HG02981 (cell line): Measurements from ENCODE around the gene LOXL1.
"Not testable (repeated sequence)": the region's sequence is repeated elsewhere in the genome, so short reads cannot be mapped to it uniquely, and the experiment has no call there.

Source experiments
- ATAC-seq: cut with Tn5 transposase; IDR thresholded peaks from one replicate; pipeline ENCODE4 v1.9.1; 2021; ENCODE audit warnings: mild to moderate bottlenecking, moderate library complexity; ENCODE audit not compliant: unreplicated experiment

The LOXL1 gene

DNA sequence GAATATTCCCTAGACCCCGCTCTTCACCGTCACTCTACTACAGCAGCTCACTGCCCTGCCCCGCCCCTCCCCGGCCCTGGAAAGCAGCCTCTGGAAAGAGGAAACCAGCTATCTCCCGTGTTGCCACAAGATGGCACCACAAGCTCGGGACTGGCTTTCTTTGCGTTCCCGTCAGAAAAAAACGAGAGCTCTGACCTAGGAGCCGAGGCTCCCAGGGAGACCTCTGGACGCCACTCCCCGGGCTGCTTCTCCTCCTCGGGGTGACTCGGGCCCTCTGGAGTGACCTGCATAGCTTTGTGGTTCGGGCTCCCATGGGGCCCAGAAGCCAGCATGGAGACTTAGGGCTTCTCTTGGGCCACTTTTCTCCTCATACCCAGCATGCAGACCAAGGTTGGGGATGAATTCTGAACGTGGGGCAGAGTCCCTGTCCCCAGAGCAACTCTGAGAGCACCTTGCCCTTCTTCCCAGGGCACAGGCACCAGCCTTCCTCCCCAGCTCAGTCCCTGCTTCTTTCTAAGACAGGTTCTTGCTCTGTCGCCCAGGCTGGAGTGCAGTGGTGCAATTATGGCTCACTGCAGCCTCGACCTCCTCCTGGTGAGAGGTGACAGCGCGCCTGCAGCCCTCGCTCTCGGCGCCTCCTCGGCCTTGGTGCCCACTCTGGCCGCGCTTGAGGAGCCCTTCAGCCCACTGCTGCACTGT is 46.9 kb downstream of the LOXL1 start:
- ATAC-seq = peak; percentile 56

DNA sequence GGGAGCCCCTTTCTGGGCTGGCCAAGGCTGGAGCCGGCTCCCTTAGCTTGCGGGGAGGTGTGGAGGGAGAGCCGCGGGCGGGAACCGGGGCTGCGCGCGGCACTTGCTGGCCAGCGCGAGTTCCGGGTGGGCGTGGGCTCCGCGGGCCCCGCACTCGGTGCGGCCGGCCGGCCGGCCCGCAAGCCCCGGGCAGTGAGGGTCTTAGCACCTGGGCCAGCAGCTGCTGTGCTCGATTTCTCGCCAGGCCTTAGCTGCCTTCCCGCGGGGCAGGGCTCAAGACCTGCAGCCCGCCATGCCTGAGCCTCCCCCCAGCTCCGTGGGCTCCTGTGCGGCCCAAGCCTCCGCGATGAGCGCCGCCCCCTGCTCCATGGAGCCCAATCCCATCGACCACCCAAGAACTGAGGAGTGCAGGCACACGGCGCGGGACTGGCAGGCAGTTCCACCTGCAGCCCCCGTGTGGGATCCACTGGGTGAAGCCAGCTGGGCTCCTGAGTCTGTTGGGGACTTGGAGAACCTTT is 47.5 kb downstream of the LOXL1 start:
- ATAC-seq = not testable (repeated sequence)

DNA sequence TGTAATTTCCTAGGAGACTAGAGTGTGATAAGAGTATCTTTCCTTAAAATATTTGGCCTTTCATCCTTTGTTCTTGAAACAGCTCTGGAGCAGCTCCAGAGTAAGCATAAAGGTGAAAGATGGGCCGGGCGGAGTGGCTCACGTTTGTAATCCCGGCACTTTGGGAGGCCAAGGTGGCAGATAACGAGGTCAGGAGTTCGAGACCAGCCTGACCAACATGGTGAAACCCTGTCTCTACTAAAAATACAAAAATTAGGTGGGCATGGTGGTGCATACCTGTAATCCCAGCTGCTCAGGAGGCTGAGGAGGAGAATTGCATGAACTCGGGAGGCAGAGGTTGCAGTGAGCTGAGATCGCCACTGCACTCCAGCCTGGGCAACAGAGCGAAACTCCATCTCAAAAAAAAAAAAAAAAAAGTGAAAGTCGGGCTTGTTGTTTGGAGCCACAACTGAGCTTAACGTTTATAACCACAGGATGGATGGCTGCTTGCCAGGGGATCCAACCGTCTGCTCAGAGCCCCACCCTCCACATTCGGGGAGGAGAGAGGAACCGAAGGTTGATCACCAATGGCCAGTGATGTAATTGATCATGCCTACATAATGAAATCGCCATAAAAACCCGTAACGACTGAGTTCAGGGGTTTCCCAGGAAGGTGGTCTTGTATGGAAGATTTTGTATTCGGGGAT is 49.3 kb downstream of the LOXL1 start:
- not testable (repeated sequence) for ATAC-seq

DNA sequence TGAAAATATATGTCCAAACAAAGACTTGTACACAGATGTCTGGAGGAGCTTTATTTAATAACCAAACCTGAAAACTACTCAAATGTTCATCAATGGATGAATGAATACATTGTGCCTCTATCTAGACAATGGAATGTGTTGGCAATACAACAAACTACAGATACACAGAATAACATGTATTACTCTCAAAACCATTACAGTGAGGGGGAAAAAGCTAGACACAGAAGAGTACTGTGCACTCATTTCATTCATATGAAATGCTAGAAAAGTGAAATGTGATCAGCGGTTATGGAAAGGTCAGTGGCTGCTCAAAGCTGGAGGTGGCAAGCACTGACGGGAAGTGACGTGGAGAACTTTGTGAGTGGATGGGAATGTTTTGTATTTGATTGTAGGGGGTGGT is 52.6 kb downstream of the LOXL1 start:
- ATAC-seq = no peak

DNA sequence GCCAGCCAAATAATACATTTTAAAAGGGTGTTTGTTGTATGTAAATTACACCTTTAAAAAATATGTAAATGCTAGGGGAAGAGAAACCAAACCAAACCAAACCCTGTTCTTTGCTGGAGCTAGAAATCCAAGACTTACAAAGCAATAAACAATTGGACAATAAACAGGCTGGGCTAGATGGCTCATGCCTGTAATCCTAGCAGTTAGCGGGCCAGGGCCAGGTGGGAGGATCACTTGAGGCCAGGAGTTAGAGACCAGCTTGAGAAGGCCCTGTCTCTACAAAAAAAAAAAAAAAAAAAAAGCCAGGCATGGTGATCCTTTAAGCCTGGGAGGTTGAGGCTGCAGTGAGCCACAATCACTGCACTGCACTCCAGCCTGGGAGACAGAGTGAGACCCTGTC is 53.4 kb downstream of the LOXL1 start:
- no peak for ATAC-seq

DNA sequence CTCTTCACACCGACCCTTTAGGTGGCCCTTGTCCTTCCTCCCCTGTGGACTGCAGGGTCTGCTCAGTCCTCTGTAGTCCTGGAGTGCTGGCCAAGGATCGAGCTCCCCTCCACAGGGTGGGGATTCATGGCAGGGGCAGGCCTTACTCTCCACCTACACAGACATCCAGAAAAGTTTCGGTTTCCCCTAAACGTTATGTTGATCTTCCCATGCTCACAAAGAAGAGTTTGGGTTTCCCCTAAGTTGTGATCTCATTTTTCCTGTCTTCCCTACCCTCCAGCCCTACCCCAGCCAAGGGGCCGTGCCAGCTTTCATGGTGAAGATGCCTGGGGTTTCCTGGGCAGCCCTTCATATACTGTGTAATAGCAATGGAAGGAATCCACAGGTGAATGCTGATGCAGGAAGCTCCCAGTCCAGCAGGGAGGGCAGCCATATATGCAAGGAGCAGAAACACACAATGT is 55.5 kb downstream of the LOXL1 start:
- no peak for ATAC-seq

DNA sequence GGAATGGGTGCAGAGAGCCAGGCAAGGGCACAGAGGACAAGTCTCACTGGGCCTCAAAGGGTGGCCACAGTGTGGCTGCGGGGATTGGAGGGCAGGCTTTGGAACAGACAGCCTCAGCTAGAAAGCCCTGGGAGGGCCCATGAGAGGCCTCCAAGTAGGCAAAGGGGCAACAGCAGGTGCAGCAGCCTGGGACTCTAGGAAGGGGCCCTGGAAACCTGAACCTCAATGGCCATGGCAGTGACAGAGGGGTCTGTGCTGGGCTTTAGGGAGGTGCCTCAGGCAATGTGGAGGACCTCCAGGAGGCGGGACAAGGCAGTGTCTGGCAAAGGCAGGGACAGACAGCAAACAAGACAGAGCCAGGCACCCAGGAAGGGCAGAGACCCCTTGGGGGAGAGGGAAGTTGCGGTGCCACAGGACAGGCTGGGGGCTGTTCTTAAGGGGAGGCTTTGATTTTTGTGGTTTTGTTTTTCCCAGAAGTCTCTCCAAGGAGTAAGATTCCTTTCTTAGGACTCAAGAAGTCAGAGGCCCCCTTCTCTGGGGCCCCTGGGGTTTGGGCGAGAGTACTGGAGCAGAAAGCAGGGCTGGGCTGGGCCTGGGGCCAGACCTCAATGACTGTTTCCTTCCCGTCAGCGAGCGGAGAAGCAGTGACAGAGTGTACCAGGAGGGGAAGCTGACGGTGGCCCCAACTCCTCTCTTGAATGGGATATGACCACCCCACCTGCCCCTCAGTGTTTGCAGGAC is 56.1 kb downstream of the LOXL1 start:
- no peak for ATAC-seq

DNA sequence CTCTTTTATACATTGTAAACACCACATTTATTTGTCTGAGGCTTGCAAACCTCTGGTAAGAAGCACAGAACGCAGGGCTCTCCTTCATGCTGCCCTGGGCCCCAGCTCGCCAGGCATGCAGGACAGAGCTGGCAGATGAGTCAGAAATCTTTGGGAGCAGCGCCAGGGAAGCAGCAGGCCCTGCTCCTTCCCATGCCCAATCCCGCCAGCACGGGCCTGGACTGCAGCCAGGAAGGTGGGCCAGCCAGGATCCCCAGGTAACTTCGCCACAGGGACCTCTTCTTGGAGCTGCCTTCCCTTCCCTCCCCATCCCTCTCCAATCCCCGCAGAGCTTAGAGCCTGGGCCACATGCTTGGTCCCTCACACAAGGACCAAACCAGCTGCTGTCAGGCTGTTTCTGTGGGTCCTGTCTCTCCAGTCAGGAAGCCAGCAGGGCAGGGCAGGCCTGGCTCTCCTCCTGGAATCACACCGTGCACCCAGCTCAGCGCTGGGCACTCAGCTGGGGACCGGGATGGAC is 57.0 kb downstream of the LOXL1 start:
- ATAC-seq = no peak

DNA sequence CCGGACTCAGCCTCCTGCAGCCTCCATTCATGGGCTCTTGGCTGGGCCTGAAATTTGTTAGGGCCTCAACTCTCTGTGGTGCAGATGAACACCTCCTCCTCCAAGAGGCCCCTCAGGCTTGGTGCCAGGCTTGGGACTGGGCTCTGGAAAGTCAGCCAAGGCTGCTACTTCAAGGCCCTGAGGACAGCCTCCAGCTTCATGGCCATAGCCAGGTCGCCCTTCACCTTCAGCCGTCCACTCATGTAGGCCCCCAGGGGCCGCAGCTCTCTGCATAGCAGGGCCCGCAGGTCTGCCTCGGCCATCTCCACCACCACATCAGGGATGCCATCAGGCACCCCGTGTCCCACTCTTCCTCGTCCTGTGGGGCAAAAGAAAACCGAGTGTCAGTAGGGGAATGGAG is 57.5 kb downstream of the LOXL1 start:
- ATAC-seq = no peak

DNA sequence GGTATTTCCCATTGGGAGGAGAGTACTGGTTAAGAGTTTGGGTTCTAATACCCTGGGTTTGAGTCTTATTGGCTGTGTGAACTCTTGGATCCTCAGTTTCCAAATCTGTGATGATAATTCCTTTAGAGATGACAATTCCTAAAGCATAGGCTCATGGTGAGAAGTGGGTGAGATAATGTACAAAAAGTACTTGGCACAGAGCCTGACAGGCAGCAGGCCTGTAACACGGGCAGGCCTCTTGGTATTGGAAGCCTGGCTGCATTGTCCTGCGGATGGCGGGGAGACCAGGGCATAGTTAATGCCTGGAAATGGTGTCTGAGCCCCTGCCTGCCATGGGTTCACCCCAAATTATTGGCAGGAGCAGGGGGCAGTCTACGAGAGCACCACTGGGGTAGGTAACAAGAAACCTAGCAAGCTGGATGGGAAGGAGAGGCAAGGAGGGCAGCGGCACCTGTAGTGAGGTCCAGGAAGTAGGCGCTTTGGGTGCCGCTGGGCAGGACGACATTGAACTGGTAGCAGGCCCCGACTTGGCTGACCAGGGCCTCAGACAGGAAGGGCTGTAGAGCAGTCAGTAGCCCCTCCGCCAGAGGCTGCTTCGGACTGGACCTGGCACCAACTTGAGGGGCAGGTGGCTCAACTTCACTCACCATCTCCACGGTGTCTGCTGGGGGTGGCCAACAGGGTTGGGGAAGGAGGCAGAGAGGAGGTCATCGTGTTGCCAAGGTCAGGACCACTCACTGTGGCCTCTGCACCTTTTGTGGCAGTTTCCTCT is 58.1 kb downstream of the LOXL1 start:
- no peak for ATAC-seq

DNA sequence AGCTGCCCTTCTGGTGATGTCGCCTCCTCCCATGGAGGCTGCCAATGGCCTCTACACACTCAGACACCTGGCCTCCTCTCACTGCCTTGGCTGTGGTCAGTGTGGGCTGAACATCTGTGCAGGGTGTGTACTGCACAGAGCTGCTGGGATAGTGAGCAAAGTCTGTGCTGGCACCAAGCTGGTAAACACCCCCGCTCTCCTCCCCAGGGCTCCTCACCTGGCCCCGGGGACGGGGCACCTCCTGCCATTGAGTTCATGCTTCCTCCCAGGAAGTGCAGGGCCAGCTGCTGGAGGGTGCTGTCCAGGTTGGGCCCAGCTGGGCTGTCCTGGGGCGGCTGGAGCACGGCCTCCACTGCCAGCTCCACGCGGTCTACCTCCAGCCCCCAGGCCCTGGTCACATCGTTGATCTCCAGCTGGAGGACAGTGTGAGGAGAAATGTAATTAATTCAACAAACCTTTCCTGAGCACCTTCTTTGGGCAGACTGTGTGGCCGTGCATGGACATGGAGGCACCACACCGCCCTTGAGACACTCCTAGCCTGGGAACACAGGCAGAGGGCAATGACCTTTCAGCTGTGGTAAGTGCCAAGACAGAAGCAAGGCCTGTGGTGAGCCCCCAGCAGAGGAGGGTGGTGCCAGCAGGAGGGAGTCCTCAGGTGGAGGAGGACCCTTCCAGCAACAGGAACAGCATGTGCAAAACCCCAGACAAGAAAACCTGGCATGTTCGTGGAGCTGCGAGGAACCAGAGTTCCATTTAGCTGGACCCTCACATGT is 59.0 kb downstream of the LOXL1 start:
- ATAC-seq = no peak

DNA sequence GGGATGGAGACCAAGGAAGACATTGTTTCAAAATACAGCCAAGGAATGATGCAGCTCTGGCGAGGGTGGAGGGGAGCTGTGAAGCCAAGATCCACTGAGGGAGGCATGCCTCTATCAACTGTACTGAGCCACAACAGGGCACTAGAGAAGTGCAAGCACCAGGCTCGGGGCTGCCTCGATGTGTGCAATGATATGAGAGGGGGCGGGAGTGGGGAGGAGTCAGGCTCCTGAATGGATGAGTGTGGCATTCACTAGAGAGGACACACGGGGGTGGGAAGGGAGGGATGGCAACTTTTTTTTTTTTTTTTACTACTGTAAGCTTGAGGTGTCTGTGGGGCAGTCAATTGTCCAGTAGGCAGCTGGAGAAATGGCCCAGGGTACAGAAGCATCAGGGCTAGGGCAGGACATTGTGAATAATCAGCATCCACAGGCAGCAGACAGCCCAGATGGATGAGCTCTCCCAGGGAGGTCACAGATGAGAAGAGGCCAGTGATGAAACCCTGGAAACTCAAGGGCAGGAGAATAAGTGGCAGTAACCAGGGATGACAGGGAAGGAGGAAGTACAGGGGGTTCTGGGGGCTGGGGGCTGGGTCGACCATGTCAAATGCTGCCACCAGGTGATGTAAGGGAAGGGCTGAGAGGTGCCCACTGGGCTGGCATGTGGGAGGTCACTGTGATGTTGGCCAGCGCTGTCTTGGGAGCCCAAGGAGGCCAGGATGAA is 60.0 kb downstream of the LOXL1 start:
- no peak for ATAC-seq

DNA sequence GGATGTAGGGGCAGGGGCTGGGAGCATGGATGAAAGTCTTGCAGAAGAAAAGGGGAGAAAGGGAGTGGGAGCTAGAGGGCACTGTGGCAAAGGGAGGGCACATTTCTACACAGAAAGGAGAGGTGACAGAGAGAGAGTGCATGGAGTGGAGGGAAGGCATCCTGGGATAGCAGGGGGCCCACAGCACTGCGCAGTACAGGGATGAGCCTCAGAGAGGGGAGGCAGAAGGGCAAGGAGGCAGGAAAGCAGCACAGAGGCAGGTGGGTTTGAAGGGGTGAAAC is 60.5 kb downstream of the LOXL1 start:
- no peak for ATAC-seq

DNA sequence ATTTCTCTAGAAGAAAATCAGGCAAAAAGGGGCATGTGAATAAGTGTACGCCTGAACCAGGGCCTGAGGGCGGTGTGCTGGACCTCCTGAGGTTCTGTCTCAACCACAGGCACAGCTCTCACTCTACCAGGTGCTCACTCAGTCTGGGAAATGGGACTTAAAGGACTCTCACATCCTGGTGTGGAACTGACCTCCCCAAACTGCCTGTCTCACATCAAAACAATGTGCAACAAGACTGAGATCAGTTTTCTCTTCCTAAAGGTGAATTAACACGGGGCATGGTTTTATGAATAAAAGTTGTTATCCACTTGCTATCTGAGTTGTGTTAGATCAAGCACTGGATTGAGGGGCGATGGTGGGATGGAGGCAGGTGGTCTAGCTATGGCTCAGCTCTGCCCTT is 61.0 kb downstream of the LOXL1 start:
- no peak for ATAC-seq

DNA sequence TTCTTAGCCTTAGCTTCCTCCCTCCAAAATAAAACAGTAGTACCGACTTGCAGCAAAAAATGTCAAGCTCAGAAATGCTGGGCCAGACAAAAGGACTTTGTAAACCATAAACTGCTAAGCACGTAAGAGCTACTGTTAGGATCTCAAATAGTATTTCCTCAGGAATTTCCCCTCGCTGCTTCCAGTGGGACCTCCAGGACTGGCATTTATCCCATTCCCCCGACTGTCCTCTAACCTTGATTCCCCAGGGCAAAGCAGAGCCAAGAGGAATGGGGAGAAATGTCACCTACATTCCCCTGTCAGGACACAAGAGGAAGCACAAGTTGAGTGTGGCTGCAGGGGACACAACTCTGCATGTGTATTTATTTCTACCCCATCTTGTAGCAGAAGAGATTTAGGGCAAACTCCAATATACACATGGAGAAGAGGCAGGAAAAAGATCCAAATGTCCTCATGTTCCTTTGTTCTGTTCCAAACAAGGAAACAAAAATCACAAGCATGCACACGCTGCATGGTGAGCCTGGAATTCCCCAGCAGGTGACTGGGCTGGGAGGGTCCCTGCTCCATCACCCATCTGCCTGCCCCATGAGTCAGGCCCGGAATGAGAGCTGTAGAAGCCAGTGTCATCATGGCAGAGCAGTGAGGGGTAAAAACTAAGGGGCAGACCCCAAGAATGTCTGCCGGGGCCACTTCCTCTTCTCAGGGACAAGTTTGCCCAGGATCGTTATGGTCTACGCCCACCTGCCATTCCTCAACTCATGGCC is 61.6 kb downstream of the LOXL1 start:
- no peak for ATAC-seq

DNA sequence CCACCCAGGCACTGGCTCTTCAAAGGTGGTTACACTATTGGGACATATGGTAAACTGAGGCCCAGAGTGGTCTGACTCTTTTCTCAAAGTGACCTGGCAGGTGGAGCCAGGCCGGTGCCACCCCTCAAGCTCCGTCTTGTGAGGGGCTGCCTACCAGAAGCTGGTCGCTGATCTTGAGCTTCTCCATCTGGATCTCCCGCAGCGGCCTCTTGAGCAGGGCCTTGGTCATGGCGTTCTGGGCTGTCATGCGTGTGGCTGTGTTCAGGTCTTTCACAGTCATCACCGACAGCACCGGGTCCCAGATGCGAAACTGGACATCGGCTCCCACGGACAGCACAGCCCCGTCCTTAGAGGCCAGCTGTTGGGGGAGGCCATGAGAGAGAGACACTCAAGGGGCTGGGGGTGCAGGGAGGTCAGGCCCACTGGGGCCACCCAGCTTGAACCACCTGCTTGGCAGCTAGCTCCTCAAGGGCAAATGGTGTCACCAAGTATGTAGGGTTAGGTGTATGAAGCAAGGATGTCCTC is 62.2 kb downstream of the LOXL1 start:
- no peak for ATAC-seq

DNA sequence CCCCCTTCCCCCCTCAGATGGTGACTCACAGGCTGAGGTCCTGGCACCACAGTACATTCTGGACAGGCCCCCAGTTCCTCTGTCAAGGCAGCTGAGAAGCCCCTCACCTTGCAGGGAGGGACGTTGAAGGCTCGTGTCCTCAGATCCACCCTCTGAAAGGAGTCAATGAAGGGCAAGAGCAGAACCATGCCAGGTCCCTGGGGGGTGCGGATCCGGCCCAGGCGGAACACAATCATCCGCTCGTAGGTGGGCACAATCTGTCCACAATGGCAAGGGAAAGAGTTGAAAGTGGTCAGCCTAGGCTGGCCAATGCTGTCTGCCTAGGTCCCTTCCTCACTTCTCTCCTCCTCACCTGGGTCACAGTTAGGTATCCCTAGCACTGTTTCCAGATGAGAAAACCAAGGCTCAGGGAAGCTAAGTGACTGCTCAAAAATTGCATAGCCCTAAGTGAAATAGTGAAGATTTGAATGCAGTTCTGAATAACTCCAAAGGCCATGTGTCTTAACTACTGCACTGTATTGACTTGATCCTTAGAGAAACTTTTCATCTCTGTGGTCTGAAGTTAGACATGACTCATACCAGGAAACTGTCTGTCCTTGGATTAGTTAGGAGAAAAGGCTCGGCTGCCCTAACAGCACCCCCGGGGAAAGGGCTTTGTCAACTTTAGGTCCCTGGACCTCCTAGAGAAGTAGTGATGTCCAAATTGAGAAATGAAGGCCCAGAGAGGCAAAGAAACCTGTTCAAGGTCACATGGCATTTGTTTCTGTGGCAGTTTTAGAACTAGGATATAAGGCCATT is 62.9 kb downstream of the LOXL1 start:
- no peak for ATAC-seq
